NCI-H82 treated with DMSO at 0.1 percent for 48 hours (cell line): ENCODE data around the gene ZNF579.
"Not testable (repeated sequence)": the region's sequence is repeated elsewhere in the genome, so short reads cannot be mapped to it uniquely, and the experiment has no call there.

Experiments used
- DNase-seq: peaks from one replicate; lab custom pipeline; 2025; ENCODE audit not compliant: unreplicated experiment; lab: John Stamatoyannopoulos, UW

The ZNF579 gene

GRCh38 chr19:55573929-55574328 lies 6.7 kb downstream of the ZNF579 start:
- not testable (repeated sequence) for DNase-seq

GRCh38 chr19:55569477-55569876 lies 11.2 kb downstream of the ZNF579 start:
- not testable (repeated sequence) for DNase-seq

- DNase-seq, result no peak
These were observed 12.8 kb downstream of the ZNF579 start for GRCh38 chr19:55567708-55568328.

GRCh38 chr19:55566823-55567222 lies 13.8 kb downstream of the ZNF579 start:
- no peak for DNase-seq

DNA sequence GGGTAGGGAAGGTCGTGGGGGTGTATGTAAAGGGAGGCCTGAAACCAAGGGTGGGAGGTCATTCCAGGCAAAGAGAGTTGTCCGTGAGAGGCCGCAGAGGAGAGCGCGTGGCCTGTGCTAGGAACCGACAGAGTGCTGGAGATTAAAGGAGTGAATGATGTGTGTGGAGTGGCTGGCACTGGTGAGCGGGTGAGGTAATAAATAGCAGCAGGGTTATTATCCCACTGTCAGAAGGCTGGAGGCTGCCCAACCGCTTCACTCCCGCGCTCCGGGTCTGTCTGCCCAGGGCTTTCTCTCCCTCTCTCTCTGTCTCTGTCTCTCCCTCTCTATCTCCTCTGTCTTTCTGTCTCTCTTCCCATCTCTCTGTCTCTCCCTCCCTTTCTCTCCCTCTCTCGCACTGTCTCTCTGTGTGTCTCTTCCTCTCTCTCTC lies 17.4 kb downstream of the ZNF579 start:
- peak; percentile 30 for DNase-seq

GRCh38 chr19:55559684-55560083 lies 21.0 kb downstream of the ZNF579 start:
- no peak for DNase-seq

- DNase-seq, result peak; percentile 18
These were observed 25.9 kb downstream of the ZNF579 start for GRCh38 chr19:55554741-55555152.

DNA sequence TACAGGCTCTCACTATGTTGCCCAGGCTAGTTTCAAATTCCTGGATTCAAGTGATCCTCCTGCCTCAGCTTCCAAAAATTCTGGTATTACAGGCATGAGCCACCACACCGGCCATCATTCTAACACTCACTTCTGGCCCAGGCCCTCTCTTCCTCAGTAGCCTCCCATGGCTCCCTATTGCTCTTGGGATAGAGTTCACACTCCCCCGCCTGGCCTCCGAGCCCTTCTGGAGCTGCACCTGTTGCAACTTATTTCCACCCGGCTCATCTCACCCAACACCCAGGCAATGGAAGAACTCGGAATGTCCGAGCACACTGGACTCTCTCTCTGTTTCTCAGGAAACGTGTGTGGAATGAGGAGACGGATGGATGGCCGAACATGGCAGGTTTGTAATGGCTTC lies 26.3 kb downstream of the ZNF579 start:
- DNase-seq, result no peak

GRCh38 chr19:55553217-55554182 lies 27.1 kb downstream of the ZNF579 start:
- no peak for DNase-seq

DNA sequence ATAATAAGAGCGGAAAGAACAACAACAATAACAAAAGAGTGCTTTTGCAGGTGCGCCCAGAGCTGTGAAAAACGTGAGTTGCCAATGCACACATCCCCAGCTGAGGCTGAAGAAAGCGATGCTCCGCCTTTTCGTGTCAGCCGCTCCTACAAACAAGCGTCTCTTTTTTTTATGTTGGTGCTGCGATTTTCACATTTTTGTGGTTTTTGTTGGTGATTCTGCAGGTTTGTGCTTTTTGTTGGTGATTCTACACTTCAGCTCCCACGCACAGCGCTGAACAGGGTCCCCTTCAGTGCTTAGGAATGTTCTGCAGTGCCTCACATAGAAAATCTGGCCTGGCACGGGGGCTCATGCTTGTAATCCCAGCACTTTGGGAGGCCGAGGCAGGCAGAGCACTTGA lies 28.0 kb downstream of the ZNF579 start:
- DNase-seq, result no peak

DNA sequence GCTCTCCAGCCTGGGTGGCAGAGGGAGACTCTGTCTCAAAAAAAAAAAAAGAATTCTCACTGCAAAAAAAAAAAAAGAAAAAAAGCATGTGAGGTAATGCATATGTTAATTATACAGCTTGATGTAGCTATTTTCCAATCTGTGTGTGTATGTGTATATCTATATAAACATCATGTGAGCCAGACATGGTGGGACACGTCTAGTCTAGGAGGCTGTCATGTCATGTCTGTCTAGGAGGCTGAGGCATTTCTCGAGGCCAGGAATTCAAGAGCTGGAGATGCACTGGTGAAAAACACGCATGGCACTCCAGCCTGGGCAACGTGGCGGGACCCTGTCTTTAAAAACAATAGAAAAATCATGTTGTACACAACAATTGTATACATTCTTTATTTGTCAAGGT lies 28.4 kb downstream of the ZNF579 start:
- DNase-seq, result no peak

DNA sequence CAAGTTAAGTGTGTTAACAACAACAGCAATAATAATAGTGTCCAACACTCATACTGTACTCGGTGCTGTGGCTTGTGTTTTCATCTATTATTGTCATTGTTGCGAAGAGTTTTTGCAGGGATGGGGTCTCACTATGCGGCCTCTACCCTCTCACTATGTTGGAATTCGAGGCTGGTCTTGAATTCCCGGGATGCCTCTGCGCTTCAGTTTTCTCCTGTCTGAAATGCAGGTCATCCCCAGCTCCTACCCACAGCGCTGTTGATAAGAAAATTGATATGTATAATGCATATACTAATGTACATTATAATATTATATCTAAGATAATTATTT lies 30.4 kb downstream of the ZNF579 start:
- DNase-seq, result no peak

GRCh38 chr19:55549500-55550320 lies 30.9 kb downstream of the ZNF579 start:
- DNase-seq, result no peak

DNA sequence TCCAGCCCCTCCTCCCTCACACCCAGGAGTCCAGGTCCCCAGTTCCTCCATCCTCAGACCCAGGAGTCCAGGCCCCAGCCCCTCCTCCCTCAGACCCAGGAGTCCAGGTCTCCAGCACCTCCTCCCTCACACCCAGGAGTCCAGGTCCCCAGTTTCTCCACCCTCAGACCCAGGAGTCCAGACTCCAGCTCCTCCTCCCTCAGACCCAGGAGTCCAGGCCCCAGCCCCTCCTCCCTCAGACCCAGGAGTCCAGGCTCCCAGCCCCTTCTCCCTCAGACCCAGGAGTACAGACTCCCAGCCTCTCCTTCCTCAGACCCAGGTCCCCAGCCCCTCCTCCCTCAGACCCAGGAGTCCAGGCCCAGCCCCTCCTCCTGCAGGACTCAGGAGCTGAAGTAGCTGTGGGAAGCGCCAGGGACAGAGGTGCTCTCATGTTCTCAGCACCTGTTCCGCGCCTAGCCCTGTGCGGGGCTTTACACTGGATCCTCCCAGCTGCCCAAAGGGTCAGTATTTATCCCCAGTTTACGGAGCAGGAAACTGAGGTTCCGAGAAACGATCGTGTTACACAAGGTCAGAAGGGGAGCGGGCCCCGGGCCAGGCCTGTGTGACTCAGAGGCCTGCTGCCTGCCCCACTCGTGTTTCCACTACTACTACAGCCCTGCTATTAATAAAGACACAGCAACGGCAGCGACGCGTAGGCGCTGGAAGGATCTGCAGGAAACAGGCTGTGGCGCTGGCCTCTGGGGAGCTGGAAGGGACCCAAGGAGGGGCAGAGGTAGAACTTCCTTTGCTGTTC lies 33.6 kb downstream of the ZNF579 start:
- DNase-seq, result no peak

GRCh38 chr19:55546011-55546410 lies 34.6 kb downstream of the ZNF579 start:
- no peak for DNase-seq

DNA sequence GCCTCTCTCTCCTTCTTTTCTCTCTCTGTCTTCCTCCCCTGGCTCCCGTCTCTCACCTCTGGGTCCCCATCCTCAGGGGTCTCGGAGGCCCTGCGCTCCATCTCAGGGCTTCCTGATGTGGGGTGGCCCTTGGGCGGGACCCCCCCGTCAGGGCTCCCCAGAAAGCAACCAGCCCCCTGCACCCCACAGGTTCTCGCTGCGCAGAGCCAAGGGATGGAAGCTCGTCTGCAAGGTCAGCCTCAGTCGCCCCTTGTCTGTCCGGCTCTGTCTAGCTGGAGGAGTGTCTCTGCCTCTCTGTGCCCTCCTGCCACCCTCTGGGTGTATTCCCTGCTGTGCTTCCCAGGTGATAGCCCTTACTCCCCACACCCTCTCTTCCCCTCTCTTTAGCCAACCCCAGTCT lies 35.2 kb downstream of the ZNF579 start, which contains the start of gene SBK3:
SBK3 (minus strand) TSS at position 101 of the 400 bp plus-strand sequence; CDS start at position 101, 0 bp downstream.
- no peak for DNase-seq

- DNase-seq, result no peak
These were observed 35.7 kb downstream of the ZNF579 start for GRCh38 chr19:55544776-55545439.

GRCh38 chr19:55544014-55544413 lies 36.6 kb downstream of the ZNF579 start:
- no peak for DNase-seq

DNA sequence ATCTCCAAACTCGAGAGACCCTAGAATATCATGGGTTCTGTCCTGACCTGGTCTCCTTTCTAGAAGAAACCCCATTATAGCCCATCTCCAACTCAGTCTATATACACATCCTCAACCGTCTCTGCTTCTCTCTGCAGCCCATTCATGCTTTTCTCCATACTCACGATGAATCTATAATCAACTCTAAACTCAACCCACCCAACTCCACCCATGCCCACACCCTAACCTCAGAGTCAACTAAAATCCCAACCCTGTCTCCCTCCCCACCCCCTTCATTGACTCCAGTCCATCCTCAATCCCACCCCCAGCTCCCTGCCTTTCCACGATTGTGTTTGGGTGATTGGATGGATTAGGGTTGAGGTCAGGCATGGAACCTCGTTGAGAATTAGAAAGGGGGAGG lies 37.1 kb downstream of the ZNF579 start:
- DNase-seq, result no peak

GRCh38 chr19:55542292-55542855 lies 38.3 kb downstream of the ZNF579 start:
- DNase-seq, result no peak
